GM19467 (cell line): Measurements from ENCODE around the gene GALNTL6.
"Not testable (repeated sequence)": the region's sequence is repeated elsewhere in the genome, so short reads cannot be mapped to it uniquely, and the experiment has no call there.

ENCODE experiments used
- ATAC-seq: cut with Tn5 transposase; IDR thresholded peaks from one replicate; pipeline ENCODE4 v1.9.1; 2021; ENCODE audit warnings: mild to moderate bottlenecking, moderate library complexity; ENCODE audit not compliant: unreplicated experiment

Gene GALNTL6

DNA sequence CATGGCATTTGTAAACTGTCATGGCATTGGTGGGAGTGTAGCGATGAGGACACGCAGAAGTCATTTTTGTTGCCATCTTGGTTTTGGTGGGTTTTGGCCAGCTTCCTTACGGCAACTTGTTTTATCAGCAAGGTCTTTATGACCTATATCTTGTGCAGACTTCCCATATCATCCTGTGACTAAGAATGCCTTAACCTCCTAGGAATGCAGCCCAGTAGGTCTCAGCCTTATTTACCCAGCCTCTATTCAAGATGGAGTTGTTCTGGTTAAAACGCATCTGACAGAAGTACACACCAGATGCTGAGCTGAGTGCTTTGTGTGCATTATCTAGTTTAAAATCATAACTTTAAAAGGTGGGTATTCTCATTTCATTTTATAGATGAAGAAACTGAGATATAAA is 1086.7 kb downstream of the GALNTL6 start:
- no peak for ATAC-seq

DNA sequence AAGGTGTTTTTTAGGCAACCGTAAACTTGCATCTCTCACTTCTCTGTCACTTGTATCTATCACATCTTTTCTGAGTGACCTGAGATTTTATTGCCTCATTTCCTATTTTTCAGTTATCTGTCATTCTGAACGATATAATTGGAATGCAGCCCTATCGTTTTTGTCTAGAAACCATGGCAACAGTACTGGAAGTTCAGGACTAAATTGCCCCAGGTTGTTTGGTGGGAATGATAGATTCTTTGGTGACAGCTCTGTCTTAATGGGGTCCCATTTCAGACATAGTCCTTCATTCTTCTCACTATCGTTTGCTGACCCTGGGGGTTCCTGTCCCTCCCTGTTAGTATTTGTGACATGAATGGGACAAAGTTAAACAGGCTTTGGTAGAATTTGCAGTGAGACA is 1087.7 kb downstream of the GALNTL6 start:
- no peak for ATAC-seq

DNA sequence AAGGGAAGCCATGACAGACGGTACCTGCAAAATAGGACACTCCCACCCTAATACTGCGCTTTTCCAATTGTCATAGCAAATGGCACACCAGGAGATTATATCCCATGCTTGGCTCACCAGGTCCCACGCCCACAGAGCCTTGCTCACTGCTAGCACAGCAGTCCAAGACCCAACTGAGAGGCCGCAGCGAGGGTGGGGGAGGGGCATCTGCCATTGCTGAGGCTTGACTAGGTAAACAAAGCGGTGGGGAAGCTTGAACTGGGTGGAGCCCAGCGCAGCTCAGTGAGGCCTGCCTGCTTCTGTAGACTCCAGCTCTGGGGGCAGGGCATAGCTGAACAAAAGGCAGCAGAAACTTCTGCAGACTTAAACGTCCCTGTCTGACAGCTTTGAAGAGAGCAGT is 1099.3 kb downstream of the GALNTL6 start:
- not testable (repeated sequence) for ATAC-seq

DNA sequence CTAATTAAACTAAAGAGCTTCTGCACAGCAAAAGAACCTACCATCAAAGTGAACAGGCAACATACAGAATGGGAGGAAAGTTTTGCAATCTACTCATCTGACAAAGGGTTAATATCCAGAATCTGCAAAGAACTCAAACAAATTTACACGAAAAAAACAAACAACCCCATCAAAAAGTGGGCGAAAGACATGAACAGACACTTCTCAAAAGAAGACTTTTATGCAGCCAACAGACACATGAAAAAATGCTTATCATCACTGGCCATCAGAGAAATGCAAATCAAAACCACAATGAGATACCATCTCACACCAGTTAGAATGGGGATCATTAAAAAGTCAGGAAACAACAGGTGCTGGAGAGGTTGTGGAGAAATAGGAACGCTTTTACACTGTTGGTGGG is 1104.2 kb downstream of the GALNTL6 start:
- not testable (repeated sequence) for ATAC-seq

DNA sequence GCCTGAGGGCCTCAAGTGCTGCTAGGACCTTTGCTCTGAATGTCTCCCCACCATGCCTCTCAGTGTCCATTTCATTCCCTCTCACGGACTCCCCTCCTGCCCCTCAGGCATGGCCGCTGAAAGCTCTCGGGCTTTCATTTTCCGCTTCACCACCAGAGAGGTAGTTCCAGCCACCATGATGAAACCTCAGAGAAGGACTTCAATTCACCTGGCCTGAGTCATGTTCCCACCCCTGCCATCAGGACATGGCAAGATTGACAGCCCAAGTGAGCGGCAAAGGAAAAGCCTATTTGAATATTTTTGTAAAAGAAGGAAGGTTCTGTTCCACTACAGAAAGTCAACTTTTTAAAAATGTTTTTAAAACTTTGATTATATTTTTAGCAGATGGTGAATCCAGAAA is 1106.1 kb downstream of the GALNTL6 start:
- no peak for ATAC-seq

DNA sequence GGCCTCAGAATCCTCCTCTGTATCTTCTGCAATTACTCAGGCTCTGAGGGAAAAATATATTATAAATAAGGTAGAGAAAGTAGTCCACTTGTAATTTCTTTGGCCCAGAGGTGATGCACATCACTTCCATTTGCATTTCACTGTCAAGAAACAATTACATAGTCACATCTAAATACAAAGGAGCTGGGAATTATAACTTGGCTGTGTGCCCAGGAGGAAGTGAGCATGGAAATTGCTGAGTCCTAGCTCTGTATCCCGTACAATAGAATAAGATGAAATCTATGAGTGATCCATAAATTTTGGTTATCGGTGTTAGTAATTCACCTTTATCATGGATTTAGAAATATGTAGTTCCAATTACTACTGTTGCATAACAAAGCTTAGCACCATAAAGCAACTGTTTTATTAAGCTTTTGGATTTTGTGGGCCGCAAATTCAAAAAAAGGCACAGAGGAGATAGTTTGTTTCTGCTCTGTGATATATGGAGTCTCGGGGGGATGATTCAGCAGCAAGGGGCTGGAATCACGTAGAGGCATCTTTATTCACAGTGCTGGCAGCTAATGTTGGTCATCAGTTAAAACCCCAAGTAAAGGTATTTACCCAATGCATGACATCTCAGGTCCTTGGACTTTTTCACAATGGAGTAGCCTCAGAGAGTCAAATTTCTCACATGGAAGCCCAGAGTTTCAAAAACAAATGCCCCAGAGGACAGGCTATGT is 1114.1 kb downstream of the GALNTL6 start:
- no peak for ATAC-seq

DNA sequence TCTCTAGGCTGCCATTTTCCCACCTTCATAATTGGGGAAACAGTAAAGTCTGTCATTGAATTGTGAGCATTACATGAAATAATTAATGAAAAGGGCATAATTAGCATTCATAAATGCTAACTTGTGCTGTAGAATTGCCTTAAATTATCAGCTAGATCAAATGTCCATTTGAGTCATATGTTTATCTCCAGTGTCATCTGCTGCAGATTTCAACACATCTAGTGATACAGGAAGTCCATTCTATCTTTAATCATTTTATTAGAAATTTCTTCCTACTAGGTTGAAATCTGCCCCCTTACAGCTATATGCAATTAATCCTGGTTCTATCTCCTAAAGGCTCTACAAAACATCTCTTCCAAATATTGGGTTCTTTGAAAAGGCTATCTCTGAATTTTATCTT is 1115.1 kb downstream of the GALNTL6 start:
- no peak for ATAC-seq

DNA sequence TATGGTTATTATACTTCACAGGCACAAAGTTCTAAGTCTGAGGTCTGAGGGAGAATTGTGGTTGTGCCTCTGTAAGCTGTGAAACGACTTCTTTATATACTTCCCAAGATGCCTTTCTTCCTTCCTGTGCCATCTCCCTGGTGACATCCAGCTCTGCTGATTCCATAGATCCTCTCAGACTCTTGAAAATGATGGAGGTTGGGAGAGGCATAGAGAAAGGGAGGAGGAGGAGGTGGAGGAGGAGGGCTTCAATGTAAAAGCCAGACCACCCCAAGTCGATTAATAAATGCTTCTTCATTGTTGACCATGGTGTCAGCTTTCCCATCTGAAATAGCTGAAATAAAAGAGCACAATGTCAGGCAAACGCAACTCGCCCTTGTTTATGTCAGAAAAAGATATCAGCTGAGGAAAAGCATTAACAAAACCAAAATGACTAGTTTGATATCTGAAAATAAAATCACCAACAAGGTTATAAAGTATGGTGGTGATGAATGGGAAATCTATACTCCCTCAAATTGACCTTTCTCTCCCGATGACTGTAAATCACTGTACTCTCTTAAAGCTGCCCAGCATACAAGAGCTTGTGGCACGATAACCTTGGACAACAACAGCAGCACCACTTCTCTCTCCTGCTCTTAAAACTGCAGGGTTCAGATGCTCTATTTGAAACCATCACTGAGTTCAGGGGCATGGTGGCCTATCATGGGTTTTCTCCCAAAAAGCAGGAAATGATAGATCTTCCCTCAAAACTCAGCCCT is 1125.0 kb downstream of the GALNTL6 start:
- no peak for ATAC-seq

DNA sequence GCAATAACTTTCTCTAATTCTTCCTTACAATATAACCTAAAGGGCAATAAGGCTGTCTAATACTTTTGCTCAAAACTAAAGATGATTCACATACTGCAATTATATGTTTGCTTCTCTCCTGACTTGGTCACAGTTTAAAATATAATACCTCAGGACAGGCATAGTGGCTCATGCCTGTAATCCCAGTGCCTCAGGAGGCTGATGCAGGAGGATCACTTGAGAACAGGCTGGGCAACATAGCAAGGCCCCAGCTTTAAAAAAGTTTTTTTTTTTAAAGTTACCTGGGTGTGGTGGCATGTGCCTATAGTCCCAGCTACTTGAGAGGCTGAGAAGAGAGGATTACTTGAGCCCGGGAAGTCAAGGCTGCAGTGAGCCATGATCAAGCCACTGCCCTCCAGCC is 1125.7 kb downstream of the GALNTL6 start:
- no peak for ATAC-seq

DNA sequence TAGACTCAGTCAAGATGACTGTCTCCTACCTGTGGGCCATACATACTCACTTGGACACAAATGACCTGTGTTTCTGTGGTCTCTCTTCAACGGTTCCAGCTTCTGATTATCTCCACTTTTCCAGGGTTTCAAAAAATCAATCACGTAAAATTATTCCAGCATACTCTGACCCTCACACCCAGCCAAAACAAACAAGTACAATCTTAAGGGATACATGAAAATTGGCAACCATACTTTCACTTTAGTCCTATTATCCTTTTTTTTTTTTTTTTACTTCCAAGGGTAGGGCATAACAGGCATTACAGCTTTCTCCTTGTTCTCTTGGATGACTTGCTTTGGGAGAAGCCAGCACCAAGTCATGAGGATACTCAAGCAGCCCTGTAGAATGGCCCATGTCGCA is 1129.6 kb downstream of the GALNTL6 start:
- no peak for ATAC-seq

DNA sequence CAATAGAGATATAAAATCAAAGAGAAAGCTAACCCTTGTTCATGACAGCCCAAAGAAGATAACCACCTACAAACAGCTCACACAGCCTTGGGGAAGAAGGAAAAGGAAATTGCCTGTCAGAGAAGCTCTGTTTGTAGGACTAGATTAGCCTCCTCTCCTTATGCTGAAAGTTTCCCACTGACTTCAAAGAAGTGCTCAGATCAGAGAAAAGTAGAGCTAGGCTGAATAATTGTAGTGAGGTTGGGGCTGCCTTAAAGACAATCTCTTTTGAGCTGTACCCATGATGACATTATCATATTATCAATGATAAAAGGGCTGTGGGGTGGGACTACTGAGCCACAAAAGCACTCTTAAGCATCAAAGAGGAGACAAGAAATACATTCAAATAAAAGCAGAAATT is 1132.4 kb downstream of the GALNTL6 start:
- no peak for ATAC-seq

DNA sequence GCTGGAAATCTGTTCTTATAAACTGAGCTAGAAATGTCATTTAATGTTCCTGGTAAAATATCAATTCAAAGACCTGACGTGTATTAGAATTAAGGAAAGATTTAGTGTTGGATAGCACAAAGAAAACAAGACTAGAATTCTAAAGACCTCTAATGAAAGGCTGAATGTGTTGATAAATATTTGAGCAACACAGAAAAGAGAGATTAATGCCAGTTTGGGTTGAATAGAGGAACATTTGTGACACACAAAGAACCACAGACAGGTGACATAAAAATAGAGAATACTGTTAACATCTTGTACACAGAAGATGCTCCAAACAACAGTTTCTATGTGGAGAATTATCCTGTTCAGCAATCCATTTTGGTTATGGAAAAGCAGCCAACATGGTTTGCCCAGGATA is 1133.3 kb downstream of the GALNTL6 start:
- ATAC-seq: no peak

DNA sequence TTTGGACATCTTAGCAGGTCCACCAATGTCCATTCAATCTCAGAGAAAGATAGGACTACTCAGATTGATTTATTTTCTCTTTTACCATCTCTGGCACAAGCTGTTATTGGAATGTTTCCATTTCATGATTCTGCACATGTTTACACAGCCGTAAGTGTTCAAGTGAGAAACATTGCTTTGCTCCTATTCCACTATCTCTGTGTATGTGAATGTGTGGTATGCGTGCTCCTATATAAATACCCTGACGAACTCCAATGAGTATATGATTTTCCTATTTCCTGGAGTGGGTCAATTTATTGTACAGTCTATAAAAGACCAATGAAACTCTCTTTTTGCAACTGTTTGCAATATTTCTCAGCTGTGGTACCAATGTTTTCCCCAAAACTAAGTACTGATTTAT is 1134.4 kb downstream of the GALNTL6 start:
- no peak for ATAC-seq

DNA sequence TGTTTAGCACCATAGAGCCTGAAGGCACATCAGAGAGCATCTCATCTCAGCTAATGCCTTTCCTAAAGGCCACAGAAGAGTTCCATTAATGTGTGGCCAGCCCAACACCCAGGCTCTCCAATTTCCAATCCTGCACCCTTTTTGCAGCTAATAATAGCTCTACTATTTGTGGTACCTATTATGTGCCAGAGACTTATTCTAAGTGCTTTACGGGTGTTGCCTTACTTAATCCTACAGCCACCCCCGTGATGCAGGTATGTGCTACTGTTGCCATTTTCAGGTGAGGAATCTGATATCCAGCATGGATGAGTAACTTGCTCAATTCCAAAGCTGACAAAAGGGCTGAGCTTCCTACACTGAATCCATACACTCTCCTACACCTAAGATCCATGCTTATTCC is 1137.8 kb downstream of the GALNTL6 start:
- ATAC-seq: no peak

DNA sequence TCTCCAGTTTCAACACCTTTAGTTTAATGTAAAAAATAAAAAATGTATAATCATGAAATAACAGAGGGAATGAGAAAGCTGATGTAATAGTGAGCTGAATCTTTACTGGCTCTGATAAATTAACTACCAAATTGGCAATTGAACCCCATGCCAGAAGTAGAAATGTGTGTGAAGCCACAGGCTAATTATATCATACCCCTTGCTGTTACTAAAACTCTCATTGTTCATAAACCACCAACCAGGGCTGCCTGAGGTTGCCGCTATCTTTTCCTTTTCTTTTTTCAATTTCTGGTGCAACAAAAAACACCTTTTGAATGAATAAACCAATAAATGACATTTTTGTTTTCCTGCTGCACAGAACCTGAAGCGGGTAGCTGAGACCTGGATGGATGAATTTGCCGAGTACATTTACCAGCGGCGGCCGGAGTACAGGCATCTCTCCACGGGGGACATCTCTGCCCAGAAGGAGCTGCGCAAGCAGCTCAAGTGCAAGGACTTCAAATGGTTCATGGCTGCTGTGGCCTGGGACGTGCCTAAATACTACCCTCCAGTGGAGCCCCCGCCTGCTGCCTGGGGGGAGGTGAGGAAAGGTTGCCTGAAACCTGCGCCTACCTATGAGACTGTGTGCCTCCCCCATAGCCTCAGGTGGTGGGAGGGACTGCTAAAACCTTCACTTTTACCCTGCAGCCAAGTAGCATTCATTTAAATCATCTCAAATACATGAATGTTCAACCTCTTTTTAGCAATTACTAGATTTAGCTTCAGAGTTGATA is 1138.7 kb downstream of the GALNTL6 start:
- no peak for ATAC-seq

DNA sequence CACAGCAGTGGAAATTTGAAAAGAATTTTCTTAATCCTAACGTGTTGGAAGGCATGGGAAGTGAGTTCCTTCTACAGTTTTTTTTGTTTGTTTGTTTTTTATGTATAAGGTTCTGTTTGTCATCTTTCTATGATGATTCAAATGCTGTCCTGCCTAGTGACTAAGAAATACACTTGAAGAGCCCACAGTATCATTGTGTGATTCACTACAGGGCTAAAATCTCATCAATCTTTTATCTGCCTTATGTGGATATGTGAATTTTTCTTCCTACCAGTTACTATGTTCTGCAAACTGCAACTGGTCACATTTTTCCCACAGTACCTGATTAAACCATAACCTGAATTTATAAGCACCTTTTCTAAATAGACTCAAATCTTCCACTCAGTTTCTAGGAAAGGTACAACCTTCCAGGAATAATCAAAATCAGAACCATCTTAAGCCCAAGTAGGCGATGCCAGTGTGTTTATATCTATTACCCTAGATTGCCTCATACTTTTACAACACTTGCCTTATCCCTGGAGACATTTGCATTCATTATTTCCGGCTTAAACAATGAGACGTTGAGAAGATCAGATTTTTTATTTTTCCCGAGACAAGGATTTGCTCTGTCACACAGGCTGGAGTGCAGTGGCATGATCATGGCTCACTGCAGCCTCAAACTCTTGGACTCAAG is 1140.8 kb downstream of the GALNTL6 start:
- ATAC-seq: no peak

DNA sequence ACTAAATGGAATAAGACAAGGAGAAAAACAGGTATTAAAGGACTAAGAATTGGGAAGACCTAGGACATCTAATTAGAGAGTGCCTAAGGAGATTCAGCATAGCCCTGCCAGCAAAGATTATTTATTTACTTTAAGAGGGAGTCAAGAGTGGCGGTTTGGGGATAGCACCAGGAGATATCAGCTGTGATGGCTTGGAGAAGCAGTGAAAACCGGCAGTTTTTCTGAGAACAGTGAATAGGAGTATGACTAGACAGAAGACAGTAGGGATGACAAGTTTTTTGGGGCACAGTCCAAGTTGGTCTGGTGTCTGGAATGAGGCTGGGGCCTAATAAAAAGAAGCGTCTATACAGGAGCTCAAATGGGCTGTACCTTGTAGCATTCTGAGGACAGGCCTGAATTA is 1143.1 kb downstream of the GALNTL6 start:
- not testable (repeated sequence) for ATAC-seq

DNA sequence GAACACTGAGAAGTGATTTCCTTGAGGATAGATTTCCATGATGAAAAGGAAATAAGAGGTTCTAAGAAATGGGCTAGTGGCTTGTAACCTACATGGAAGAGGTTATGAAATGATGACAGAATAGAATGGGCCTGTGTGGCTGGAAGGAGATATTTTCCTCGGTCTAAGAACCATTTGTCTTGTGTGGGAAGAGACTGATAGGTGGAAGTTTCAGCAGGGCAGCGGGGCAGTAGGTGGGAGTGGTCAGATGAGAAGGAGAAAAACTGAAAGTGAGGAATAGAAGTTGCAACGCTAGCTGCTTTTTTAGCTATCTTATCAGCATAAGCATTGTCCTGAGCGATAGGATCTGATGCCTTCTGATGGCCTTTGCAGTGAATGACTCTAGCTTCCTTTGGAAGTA is 1144.0 kb downstream of the GALNTL6 start:
- no peak for ATAC-seq

DNA sequence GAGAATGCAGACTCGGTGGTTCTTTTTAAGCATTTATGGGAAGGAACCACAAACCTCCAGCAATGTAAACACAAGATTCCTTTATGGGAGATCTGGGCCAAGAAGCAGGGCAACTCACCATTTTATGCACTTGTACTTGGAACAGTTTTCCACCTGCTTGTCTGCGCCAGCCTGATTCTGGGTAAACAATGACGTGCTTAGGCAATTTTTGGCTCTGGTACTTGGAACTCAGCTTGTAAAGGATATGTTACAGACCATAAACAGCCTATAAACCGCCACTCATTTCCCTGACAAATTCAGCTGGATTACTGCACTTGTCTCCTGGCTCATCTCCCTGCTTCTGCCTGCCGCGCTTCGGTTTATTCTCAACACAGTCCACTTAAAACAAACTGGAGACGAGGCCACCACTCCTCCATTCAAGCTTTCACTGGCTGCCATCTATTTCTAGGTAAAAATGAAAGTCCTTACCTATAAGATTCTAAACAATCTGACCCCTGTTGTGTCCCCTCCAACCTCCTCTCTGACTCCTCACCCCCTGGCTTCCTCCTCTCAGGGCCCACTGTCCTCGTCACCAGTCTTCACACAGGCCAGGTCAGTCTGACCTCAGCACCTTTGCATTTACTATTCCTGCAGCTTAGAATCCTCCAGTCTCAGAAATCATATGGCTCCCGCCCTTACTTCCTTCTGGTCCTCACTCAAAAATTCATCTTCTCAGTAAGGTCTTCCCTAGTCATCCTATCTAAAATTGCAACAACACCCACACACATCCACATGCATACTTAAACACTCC is 1149.6 kb downstream of the GALNTL6 start:
- ATAC-seq: no peak

DNA sequence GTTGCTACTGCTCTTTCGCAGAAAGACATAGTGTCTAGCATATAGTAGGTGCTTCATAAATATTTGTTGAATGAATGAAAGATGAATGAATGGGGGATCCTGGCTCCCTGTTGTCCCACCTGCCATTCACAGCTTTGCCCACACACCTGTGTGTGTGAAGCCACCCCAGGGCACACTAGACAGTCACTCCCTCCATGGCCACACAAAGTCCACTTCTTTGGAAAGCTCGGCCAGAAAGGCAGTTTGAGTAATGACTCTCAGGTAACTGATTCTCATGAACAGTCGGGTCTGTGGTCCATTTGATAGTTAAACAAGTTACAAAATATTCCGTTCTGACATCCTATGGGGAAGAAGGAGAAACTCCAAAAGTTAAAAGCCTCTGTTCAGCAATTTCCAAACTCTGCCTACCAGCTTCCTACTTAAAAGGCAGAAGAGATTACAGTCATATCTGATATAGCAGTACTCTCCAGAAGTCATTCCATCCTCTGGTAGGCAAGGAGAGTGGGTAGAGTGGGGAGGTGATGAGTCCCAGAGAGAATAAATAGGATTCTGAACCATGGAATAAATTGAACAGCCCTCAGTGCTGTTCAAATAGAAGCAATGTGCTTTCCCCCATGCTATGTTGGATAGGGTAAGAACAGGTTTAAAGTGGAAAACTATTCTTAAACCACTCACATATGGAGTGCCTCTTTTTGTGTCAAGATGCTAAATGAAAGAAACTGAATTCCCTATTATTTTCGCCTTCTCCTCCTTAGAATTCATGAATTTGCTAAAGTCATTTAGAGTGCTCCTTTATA is 1150.5 kb downstream of the GALNTL6 start:
- no peak for ATAC-seq
